ENCODE measurements around the gene GARS1.

GRCh38 chr7:30661926-30662325 lies 67.2 kb downstream of the GARS1 start:
- TF ChIP-seq CTCF (conservative IDR thresholded peaks at IDR 0.05; ENCODE audit: low read length), result no peak
- TF ChIP-seq EZH2phosphoT487 (IDR thresholded peaks at IDR 0.05; ENCODE audit: borderline replicate concordance, low read depth, low read length), result no peak
